ENCODE measurements around the gene EDRF1. TPM values are rescaled to one million over a fixed set of nuclear protein-coding genes. Genes with fewer than 3 reads are reported as not detected.

EDRF1 gene
- total RNA-seq, 2 donors from 2014 or later, result 14.2 to 28.6 TPM

DNA sequence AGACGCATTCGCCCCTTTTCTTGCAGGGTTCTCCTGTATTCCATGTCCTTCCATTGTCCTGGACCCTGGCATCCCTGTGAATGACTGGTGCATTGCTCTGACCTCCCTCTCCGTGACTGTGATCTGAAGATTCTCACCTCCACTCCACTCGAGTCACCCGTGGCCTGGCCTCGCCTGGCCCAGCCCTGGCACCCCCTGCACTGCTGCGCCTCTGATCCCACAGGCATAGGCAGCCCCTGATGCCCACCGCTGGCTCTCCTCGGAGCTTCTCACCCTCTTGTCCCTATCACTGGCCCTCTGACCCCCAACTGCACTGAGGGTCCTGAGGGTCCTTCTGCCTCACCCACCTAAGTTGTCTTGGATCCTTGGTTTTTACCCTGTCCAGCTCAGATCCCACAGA, 58.3 kb downstream of the EDRF1 start:
- Histone ChIP-seq H3K27me3 (replicated peaks; ENCODE audit: insufficient read depth) (no peaks in the 10 kb centered on the region), H3K27ac (no peak overlapping the region), H3K9me3 (no peaks in the 10 kb centered on the region), H3K36me3 (no peaks in the 10 kb centered on the region), H3K4me1 (ENCODE audit: control insufficient read depth in 1 of 2, low read depth in 2 of 2) (no peaks in the 10 kb centered on the region), H3K4me3 (no peak overlapping the region)
- DNase-seq (ENCODE audit: low spot score) (no peak), ATAC-seq (ENCODE audit: insufficient number of reproducible peaks, low FRiP score, low read depth) (no peak)
- TF ChIP-seq, protein P1, sequence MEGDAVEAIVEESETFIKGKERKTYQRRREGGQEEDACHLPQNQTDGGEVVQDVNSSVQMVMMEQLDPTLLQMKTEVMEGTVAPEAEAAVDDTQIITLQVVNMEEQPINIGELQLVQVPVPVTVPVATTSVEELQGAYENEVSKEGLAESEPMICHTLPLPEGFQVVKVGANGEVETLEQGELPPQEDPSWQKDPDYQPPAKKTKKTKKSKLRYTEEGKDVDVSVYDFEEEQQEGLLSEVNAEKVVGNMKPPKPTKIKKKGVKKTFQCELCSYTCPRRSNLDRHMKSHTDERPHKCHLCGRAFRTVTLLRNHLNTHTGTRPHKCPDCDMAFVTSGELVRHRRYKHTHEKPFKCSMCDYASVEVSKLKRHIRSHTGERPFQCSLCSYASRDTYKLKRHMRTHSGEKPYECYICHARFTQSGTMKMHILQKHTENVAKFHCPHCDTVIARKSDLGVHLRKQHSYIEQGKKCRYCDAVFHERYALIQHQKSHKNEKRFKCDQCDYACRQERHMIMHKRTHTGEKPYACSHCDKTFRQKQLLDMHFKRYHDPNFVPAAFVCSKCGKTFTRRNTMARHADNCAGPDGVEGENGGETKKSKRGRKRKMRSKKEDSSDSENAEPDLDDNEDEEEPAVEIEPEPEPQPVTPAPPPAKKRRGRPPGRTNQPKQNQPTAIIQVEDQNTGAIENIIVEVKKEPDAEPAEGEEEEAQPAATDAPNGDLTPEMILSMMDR (IDR thresholded peaks at IDR 0.05), result no peak

DNA sequence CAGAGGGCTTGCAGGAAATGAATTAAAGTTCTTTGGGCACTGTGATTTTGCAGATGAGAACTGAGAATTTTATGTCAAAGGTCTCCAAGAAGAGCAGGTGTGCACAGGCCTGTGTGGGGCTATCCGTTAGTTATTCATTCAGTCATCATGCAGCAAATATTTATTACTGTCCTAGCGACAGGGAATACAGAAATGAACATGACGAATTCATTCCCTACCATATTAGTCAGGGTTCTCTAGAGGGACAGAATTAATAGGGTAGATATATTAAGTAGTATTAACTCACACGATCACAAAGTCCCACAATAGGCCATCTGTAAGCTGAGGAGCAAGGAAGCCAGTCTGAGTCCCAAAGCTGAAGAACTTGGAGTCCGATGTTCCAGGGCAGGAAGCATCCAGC, 59.0 kb downstream of the EDRF1 start:
- Histone ChIP-seq H3K27ac (no peak overlapping the region), H3K4me1 (ENCODE audit: control insufficient read depth in 1 of 2, low read depth in 2 of 2) (no peaks in the 10 kb centered on the region), H3K9me3 (no peaks in the 10 kb centered on the region), H3K4me3 (no peak overlapping the region), H3K27me3 (replicated peaks; ENCODE audit: insufficient read depth) (no peaks in the 10 kb centered on the region), H3K36me3 (no peaks in the 10 kb centered on the region)
- DNase-seq (ENCODE audit: low spot score) (no peak), ATAC-seq (ENCODE audit: insufficient number of reproducible peaks, low FRiP score, low read depth) (no peak)
- TF ChIP-seq, protein P1 (IDR thresholded peaks at IDR 0.05), result no peak

DNA sequence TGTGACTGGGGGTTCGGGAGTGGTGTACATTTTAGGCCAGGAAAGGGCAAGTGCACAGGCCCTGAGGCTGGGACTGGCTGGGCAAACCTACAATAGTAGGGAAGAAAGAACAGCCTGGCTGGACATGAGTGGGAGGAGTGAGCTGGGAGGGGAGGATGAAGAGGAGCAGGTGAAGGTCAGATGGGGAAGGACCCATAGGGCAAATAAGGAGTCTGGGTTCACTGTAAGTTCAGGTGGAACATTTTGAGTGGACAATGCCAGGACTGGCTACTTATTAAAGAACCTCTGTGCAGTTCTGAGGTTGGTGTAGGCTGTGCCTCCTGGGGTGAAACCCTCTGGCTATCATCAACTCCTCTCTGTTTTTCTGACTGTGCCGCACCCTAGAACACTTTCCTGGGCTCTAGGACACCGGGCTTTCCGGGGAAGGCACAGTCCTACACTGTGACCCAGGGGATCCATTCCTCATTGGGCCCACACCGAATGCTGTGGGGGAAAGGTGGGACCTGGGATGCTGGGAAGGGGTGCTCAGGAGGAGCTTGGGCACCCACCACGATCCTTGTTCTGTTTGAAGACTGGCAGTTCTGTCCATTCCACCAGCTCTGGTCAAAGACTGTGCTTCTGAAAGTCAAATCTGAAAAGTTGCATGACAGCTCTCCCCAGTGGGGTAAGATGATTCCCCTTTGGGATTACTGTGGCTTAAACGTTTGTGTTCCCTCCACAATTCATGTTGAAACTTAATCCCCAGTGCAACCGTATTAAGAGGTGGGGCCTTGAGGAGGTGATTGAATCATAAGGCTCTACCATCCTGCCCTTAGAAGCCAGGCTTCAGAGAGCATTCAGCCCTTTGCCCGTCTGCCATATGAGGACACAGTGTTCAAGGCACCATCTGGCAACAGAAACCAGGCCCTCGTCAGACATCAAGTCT, 60.2 kb downstream of the EDRF1 start:
- no peaks in the 10 kb centered on the region for H3K4me1 ChIP-seq (ENCODE audit: control insufficient read depth in 1 of 2, low read depth in 2 of 2)
- no peak for DNase-seq (ENCODE audit: low spot score)
- no peaks in the 10 kb centered on the region for H3K9me3 ChIP-seq
- no peak overlapping the region for H3K4me3 ChIP-seq
- H3K27ac ChIP-seq, result no peak overlapping the region
- ATAC-seq (ENCODE audit: insufficient number of reproducible peaks, low FRiP score, low read depth), result no peak
- no peaks in the 10 kb centered on the region for H3K36me3 ChIP-seq
- no peaks in the 10 kb centered on the region for H3K27me3 ChIP-seq (replicated peaks; ENCODE audit: insufficient read depth)
- TF ChIP-seq, protein P1 (IDR thresholded peaks at IDR 0.05), result no peak

DNA sequence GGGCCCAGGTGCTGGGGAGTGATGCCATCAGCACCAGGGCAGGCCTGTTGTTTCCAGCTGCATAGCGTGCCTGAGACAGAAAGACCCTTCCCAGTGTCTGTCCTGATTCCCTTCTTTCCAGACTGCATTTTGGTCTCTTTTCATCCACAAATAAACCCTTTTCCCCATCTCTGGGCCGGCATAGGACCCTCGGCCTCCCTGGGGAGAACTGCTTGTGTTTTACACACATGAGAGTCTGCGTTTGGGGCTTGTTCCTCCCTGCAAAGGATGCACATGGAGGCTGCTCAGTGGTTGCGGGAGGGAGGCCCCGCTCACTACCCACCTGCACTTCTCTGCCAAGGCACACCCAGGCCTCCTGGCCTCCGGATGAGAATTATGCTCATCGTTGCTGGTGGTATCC, 61.9 kb downstream of the EDRF1 start:
- ATAC-seq (ENCODE audit: insufficient number of reproducible peaks, low FRiP score, low read depth) (no peak), DNase-seq (ENCODE audit: low spot score) (no peak)
- TF ChIP-seq, protein P1 (IDR thresholded peaks at IDR 0.05), result no peak

DNA sequence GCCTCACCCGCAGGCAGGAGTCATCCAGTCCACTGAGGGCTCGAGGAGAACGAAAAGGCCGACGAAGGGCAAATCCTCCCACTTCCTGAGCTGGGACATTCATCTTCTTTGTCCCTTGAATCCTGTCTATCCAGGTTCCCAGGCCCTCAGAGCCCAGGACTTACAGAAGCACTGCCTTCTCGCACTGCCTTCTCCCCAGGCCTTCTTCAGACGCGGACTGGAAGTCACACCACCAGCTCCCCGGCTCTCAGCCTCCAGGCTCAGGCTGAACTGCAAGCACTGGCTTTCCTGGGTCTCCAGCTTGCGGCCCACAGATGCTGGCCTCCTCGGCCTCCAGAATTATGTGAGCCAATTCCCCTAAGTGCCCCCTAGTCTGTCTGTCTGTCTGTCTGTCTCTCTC, 62.5 kb downstream of the EDRF1 start:
- no peaks in the 10 kb centered on the region for H3K36me3 ChIP-seq
- no peaks in the 10 kb centered on the region for H3K4me1 ChIP-seq (ENCODE audit: control insufficient read depth in 1 of 2, low read depth in 2 of 2)
- no peak overlapping the region for H3K27ac ChIP-seq
- ATAC-seq (ENCODE audit: insufficient number of reproducible peaks, low FRiP score, low read depth), result no peak
- H3K9me3 ChIP-seq, result no peaks in the 10 kb centered on the region
- no peak for DNase-seq (ENCODE audit: low spot score)
- no peaks in the 10 kb centered on the region for H3K27me3 ChIP-seq (replicated peaks; ENCODE audit: insufficient read depth)
- TF ChIP-seq, protein P1 (IDR thresholded peaks at IDR 0.05), result no peak
- H3K4me3 ChIP-seq, result no peak overlapping the region

More for the DNA sequence above, 61.9 kb downstream of the EDRF1 start:
- no peak overlapping the region for H3K27ac ChIP-seq
- no peaks in the 10 kb centered on the region for H3K36me3 ChIP-seq
- H3K27me3 ChIP-seq (replicated peaks; ENCODE audit: insufficient read depth), result no peaks in the 10 kb centered on the region
- H3K9me3 ChIP-seq, result no peaks in the 10 kb centered on the region
- H3K4me1 ChIP-seq (ENCODE audit: control insufficient read depth in 1 of 2, low read depth in 2 of 2), result no peaks in the 10 kb centered on the region
- H3K4me3 ChIP-seq, result no peak overlapping the region

All from thoracic aorta (tissue), 2 donors.